Endothelial cell of umbilical vein (primary cell): Measurements from ENCODE around the gene TMEM138.

ENCODE experiments used
- POLR2A ChIP-seq: IDR thresholded peaks from 2 replicates; pipeline ENCODE4 v1.6.1; 2012; ENCODE audit warnings: low read depth, mild to moderate bottlenecking, control low read depth, low read length
- TF ChIP-seq, protein P1 (sequence below), 2 donors: IDR thresholded peaks; 1 replicate in 1 of 2; 2 replicates in 1 of 2; pipeline ENCODE4 v1.5.1; 2011; ENCODE audit warnings: low read length in 2 of 2, mild to moderate bottlenecking in 2 of 2, moderate library complexity in 2 of 2, control low read depth in 1 of 2, inconsistent platforms in 1 of 2, low read depth in 1 of 2; ENCODE audit not compliant: insufficient read depth in 1 of 2; ENCODE audit errors: extremely low read depth in 1 of 2

DNA sequence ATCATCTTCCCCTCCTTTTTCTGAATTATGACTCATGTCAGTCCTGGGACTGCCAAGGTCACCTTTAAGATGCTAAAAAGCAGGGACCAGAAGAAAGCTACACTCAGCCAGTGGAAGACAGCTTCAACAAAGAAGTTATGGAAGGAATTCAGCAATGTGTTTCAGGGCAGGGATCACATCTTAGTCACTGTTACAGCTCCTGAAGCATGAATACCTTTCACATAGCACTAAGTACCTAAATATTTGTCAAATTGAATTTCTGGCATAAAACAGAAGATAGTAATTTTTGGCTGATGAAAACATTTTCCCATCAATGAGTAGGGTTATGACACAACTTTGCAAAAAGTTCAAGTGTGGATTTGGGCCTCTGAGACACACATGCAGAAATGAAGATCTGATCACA lies 34.5 kb upstream of the TMEM138 start:
- TF ChIP-seq, protein P1, sequence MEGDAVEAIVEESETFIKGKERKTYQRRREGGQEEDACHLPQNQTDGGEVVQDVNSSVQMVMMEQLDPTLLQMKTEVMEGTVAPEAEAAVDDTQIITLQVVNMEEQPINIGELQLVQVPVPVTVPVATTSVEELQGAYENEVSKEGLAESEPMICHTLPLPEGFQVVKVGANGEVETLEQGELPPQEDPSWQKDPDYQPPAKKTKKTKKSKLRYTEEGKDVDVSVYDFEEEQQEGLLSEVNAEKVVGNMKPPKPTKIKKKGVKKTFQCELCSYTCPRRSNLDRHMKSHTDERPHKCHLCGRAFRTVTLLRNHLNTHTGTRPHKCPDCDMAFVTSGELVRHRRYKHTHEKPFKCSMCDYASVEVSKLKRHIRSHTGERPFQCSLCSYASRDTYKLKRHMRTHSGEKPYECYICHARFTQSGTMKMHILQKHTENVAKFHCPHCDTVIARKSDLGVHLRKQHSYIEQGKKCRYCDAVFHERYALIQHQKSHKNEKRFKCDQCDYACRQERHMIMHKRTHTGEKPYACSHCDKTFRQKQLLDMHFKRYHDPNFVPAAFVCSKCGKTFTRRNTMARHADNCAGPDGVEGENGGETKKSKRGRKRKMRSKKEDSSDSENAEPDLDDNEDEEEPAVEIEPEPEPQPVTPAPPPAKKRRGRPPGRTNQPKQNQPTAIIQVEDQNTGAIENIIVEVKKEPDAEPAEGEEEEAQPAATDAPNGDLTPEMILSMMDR (IDR thresholded peaks at IDR 0.05; ENCODE audit: extremely low read depth in 1 of 2, insufficient read depth in 1 of 2, low read depth in 1 of 2, low read length in 2 of 2): no peak
- TF ChIP-seq POLR2A: no peak
